Measurements from ENCODE around the gene MAPK11. TPM values are rescaled to one million over a fixed set of nuclear protein-coding genes. Genes with fewer than 3 reads are reported as not detected.

The MAPK11 gene
- polyA plus RNA-seq, 3 donors = 0.81 TPM; not detected in 2

GRCh38 chr22:50252082-50253045 is 17.8 kb downstream of the MAPK11 start:
- peak overlapping the region; percentile 80 for H3K9ac ChIP-seq (ENCODE audit: insufficient read depth, low read length, poor library complexity, severe bottlenecking)
- peak overlapping the region; percentile 93 for H2AFZ ChIP-seq (ENCODE audit: insufficient read depth, low read depth, low read length, poor library complexity, severe bottlenecking)
- H3K27ac ChIP-seq (ENCODE audit: low read depth in 1 of 2, low read length in 2 of 2) = no peak overlapping the region
- Mint-ChIP-seq H3K27me3 (ENCODE audit: low read depth in 3 of 3) (peaks cover 0 to 2% (median under 1%) of the 10 kb centered on the region in 3 donors), H3K4me3 (peak overlapping the region; percentile 83 to 85), H3K9me3 (no peaks in the 10 kb centered on the region), H3K4me1 (peaks cover 19% of the 10 kb centered on the region), H3K27ac (peak overlapping the region in 1 of 7 donors; percentile 58), H3K36me3 (peaks cover 3 to 6% of the 10 kb centered on the region in 2 donors)
- peaks cover 17% of the 10 kb centered on the region for H4K20me1 ChIP-seq (ENCODE audit: insufficient read depth, low read length)
- WGBS (ENCODE audit: insufficient coverage) = 55% methylated on average over 21 of the region's 25 CpGs
- peaks cover 5 to 19% of the 10 kb centered on the region in 2 donors for H3K36me3 ChIP-seq (replicated peaks in 1 of 2; ENCODE audit: control insufficient read depth in 1 of 2, insufficient read depth in 2 of 2, low read length in 2 of 2)
- H3K27me3 ChIP-seq (ENCODE audit: control insufficient read depth in 2 of 2, insufficient read depth in 2 of 2, low read length in 2 of 2) = no peaks in the 10 kb centered on the region
- H3K79me2 ChIP-seq (ENCODE audit: insufficient read depth, low read length) = peaks cover 16% of the 10 kb centered on the region
- intact Hi-C loops (cut with micrococcal nuclease) = loop anchor here (5.0 kb wide), 2 partner anchors 245 to 370 kb away; no protein-coding TSS in a partner anchor
- H3K4me1 ChIP-seq (ENCODE audit: control insufficient read depth in 1 of 2, insufficient read depth in 2 of 2, low read length in 2 of 2) = peaks cover 30 to 41% of the 10 kb centered on the region in 2 donors
- H3K4me2 ChIP-seq (replicated peaks; ENCODE audit: extremely low read depth, low read length, poor library complexity, severe bottlenecking) = peak overlapping the region; percentile 99
- H3K4me3 ChIP-seq (replicated peaks in 1 of 3; ENCODE audit: low read depth in 2 of 3, low read length in 3 of 3) = peak overlapping the region; percentile 72 to 96 (median 92)
- TF ChIP-seq, protein P1, sequence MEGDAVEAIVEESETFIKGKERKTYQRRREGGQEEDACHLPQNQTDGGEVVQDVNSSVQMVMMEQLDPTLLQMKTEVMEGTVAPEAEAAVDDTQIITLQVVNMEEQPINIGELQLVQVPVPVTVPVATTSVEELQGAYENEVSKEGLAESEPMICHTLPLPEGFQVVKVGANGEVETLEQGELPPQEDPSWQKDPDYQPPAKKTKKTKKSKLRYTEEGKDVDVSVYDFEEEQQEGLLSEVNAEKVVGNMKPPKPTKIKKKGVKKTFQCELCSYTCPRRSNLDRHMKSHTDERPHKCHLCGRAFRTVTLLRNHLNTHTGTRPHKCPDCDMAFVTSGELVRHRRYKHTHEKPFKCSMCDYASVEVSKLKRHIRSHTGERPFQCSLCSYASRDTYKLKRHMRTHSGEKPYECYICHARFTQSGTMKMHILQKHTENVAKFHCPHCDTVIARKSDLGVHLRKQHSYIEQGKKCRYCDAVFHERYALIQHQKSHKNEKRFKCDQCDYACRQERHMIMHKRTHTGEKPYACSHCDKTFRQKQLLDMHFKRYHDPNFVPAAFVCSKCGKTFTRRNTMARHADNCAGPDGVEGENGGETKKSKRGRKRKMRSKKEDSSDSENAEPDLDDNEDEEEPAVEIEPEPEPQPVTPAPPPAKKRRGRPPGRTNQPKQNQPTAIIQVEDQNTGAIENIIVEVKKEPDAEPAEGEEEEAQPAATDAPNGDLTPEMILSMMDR (IDR thresholded peaks at IDR 0.05) = peak; percentile 68
- peak; percentile 50 to 58 (median 52) for DNase-seq
- no peaks in the 10 kb centered on the region for H3K9me3 ChIP-seq (replicated peaks in 1 of 2; ENCODE audit: control insufficient read depth in 1 of 2, insufficient read depth in 1 of 2, low read length in 2 of 2)

- peaks cover 19% of the 10 kb centered on the region for H3K4me1 Mint-ChIP-seq
- peak overlapping the region in 1 of 7 donors; percentile 58 for H3K27ac Mint-ChIP-seq
- WGBS (ENCODE audit: insufficient coverage) = 1% methylated on average over 35 of the region's 36 CpGs
- peaks cover 17% of the 10 kb centered on the region for H4K20me1 ChIP-seq (ENCODE audit: insufficient read depth, low read length)
- no peaks in the 10 kb centered on the region for H3K9me3 ChIP-seq (replicated peaks in 1 of 2; ENCODE audit: control insufficient read depth in 1 of 2, insufficient read depth in 1 of 2, low read length in 2 of 2)
- H3K4me1 ChIP-seq (ENCODE audit: control insufficient read depth in 1 of 2, insufficient read depth in 2 of 2, low read length in 2 of 2) = peaks cover 30 to 42% of the 10 kb centered on the region in 2 donors
- peak overlapping the region; percentile 93 for H2AFZ ChIP-seq (ENCODE audit: insufficient read depth, low read depth, low read length, poor library complexity, severe bottlenecking)
- H3K4me3 ChIP-seq (replicated peaks in 1 of 3; ENCODE audit: low read depth in 2 of 3, low read length in 3 of 3) = peak overlapping the region; percentile 72 to 96 (median 92)
- TF ChIP-seq, protein P1 (IDR thresholded peaks at IDR 0.05) = no peak
- H3K27ac ChIP-seq (ENCODE audit: low read depth in 1 of 2, low read length in 2 of 2) = peak overlapping the region in 1 of 2 donors; percentile 22
- no peak for DNase-seq
- no peaks in the 10 kb centered on the region for H3K27me3 ChIP-seq (ENCODE audit: control insufficient read depth in 2 of 2, insufficient read depth in 2 of 2, low read length in 2 of 2)
- H3K36me3 Mint-ChIP-seq = peaks cover 8 to 13% of the 10 kb centered on the region in 2 donors
- intact Hi-C loops (cut with micrococcal nuclease) = loop anchor here (5.0 kb wide), 2 partner anchors 246 to 371 kb away; no protein-coding TSS in a partner anchor
- H3K4me2 ChIP-seq (replicated peaks; ENCODE audit: extremely low read depth, low read length, poor library complexity, severe bottlenecking) = peak overlapping the region; percentile 99
- H3K4me3 Mint-ChIP-seq = peak overlapping the region; percentile 83 to 85
- peak overlapping the region; percentile 80 for H3K9ac ChIP-seq (ENCODE audit: insufficient read depth, low read length, poor library complexity, severe bottlenecking)
- H3K79me2 ChIP-seq (ENCODE audit: insufficient read depth, low read length) = peaks cover 17% of the 10 kb centered on the region
- no peaks in the 10 kb centered on the region for H3K9me3 Mint-ChIP-seq
- H3K27me3 Mint-ChIP-seq (ENCODE audit: low read depth in 3 of 3) = peaks cover 0 to 2% (median 0%) of the 10 kb centered on the region in 3 donors
- peaks cover 8 to 26% of the 10 kb centered on the region in 2 donors for H3K36me3 ChIP-seq (replicated peaks in 1 of 2; ENCODE audit: control insufficient read depth in 1 of 2, insufficient read depth in 2 of 2, low read length in 2 of 2)
Measured at GRCh38 chr22:50251477-50252081, 18.6 kb downstream of the MAPK11 start.

Data from CD14-positive monocyte (primary cell).